ENCODE measurements around the gene GBF1. TPM values are rescaled to one million over a fixed set of nuclear protein-coding genes. Genes with fewer than 3 reads are reported as not detected.
"Not testable (repeated sequence)": the region's sequence is repeated elsewhere in the genome, so short reads cannot be mapped to it uniquely, and the experiment has no call there.

GBF1 gene
- total RNA-seq, 1 donor: 52.1 TPM

DNA sequence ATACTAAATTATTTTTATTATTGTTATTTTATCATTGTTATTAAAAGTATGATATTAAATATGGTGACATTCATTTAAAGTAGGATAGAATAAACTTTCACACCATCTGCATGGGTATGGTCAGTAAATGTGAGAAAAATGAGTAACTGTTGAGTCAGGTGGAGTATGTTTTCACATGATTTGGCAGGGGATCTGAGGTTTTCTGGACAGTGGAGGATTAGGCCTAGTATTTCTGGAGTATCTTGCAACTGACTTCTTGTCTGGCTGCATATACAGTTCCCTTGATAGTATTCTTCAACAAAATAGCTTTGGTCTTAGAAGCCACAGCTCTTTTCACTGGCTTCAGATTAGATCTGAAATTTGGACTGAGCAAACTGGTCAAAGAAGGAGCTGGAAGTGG is 54.5 kb downstream of the GBF1 start:
- TF ChIP-seq, protein P1, sequence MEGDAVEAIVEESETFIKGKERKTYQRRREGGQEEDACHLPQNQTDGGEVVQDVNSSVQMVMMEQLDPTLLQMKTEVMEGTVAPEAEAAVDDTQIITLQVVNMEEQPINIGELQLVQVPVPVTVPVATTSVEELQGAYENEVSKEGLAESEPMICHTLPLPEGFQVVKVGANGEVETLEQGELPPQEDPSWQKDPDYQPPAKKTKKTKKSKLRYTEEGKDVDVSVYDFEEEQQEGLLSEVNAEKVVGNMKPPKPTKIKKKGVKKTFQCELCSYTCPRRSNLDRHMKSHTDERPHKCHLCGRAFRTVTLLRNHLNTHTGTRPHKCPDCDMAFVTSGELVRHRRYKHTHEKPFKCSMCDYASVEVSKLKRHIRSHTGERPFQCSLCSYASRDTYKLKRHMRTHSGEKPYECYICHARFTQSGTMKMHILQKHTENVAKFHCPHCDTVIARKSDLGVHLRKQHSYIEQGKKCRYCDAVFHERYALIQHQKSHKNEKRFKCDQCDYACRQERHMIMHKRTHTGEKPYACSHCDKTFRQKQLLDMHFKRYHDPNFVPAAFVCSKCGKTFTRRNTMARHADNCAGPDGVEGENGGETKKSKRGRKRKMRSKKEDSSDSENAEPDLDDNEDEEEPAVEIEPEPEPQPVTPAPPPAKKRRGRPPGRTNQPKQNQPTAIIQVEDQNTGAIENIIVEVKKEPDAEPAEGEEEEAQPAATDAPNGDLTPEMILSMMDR (IDR thresholded peaks at IDR 0.05; ENCODE audit: insufficient read depth, low read length): no peak
- peak; percentile 79 for DNase-seq (ENCODE audit: low read depth)
- no peak overlapping the region for H3K4me3 ChIP-seq (ENCODE audit: low read depth, low read length)

GRCh38 chr10:102300278-102300843 is 55.0 kb downstream of the GBF1 start:
- TF ChIP-seq, protein P1 (IDR thresholded peaks at IDR 0.05; ENCODE audit: insufficient read depth, low read length): no peak
- no peak overlapping the region for H3K4me3 ChIP-seq (ENCODE audit: low read depth, low read length)

GRCh38 chr10:102300912-102301311 is 55.6 kb downstream of the GBF1 start:
- H3K4me3 ChIP-seq (ENCODE audit: low read depth, low read length); DNase-seq (ENCODE audit: low read depth): not testable (repeated sequence)

More at GRCh38 chr10:102300278-102300843, 55.0 kb downstream of the GBF1 start:
- peak; percentile 71 for DNase-seq (ENCODE audit: low read depth)

DNA sequence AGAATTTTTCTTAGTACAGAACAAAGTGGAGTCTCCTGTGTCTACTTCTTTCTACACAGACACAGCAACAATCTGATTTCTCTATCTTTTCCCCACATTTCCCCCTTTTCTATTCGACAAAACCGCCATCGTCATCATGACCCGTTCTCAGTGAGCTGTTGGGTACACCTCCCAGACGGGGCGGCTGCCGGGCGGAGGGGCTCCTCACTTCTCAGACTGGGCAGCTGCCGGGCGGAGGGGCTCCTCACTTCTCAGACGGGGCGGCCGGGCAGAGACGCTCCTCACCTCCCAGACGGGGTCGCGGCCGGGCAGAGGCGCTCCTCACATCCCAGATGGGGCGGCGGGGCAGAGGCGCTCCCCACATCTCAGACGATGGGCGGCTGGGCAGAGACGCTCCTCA is 56.0 kb downstream of the GBF1 start:
- H3K4me3 ChIP-seq (ENCODE audit: low read depth, low read length); DNase-seq (ENCODE audit: low read depth): not testable (repeated sequence)

- peak; percentile 41 for DNase-seq (ENCODE audit: low read depth)
- TF ChIP-seq, protein P1 (IDR thresholded peaks at IDR 0.05; ENCODE audit: insufficient read depth, low read length): no peak
- no peak overlapping the region for H3K4me3 ChIP-seq (ENCODE audit: low read depth, low read length)
These were observed 57.3 kb downstream of the GBF1 start for GRCh38 chr10:102302611-102303010.

DNA sequence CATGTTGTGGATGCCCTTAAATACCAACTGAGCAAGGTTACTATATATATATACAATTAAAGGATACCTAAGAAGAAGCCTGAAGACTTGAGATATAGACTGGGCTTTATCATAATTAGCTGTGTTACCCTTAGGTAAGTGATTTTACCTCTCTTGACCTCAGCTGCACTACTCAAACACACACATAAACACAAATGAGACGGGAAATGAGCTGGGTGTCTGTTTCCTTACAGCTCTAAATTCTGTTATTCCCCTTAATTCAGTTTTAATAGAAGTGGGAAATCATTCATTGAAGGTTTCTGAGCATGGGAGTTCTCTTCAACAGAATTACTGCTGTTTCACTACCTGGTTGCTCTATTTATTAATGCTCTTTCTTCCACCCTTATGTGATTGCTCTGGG is 60.7 kb downstream of the GBF1 start:
- no peak overlapping the region for H3K4me3 ChIP-seq (ENCODE audit: low read depth, low read length)
- no peak for DNase-seq (ENCODE audit: low read depth)
- TF ChIP-seq, protein P1 (IDR thresholded peaks at IDR 0.05; ENCODE audit: insufficient read depth, low read length): no peak

- H3K4me3 ChIP-seq (ENCODE audit: low read depth, low read length): no peak overlapping the region
- no peak for DNase-seq (ENCODE audit: low read depth)
- TF ChIP-seq, protein P1 (IDR thresholded peaks at IDR 0.05; ENCODE audit: insufficient read depth, low read length): no peak
These were observed 61.4 kb downstream of the GBF1 start for GRCh38 chr10:102306710-102307109.

DNA sequence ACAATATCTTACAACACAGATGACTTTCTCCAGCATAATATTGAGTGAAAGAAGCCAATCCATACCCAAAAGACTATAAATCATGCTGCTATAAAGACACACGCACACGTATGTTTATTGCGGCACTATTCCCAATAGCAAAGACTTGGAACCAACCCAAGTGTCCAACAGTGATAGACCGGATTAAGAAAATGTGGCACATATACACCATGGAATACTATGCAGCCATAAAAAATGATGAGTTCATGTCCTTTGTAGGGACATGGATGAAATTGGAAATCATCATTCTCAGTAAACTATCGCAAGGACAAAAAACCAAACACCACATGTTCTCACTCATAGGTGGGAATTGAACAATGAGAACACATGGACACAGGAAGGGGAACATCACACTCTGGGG is 63.0 kb downstream of the GBF1 start:
- H3K4me3 ChIP-seq (ENCODE audit: low read depth, low read length); DNase-seq (ENCODE audit: low read depth): not testable (repeated sequence)
